ENCODE measurements around the gene HCRTR2.
"Not testable (repeated sequence)": the region's sequence is repeated elsewhere in the genome, so short reads cannot be mapped to it uniquely, and the experiment has no call there.

HCRTR2 gene

GRCh38 chr6:55220961-55221360 is 46.6 kb downstream of the HCRTR2 start:
- DNase-seq, result no peak

- no peak for DNase-seq
These were observed 53.5 kb downstream of the HCRTR2 start for GRCh38 chr6:55227862-55228261.

- DNase-seq, result no peak
These were observed 64.8 kb downstream of the HCRTR2 start for GRCh38 chr6:55239099-55239498.

GRCh38 chr6:55240975-55241605 is 66.8 kb downstream of the HCRTR2 start:
- peak; percentile 10 for DNase-seq

GRCh38 chr6:55250400-55250799 is 76.1 kb downstream of the HCRTR2 start:
- no peak for DNase-seq

GRCh38 chr6:55255113-55255512 is 80.8 kb downstream of the HCRTR2 start:
- no peak for DNase-seq

GRCh38 chr6:55260181-55260580 is 85.9 kb downstream of the HCRTR2 start:
- DNase-seq, result no peak

GRCh38 chr6:55265409-55266114 is 91.2 kb downstream of the HCRTR2 start:
- no peak for DNase-seq

GRCh38 chr6:55266896-55267295 is 92.6 kb downstream of the HCRTR2 start:
- DNase-seq, result no peak

- DNase-seq, result peak; percentile 37
These were observed 102.6 kb downstream of the HCRTR2 start for GRCh38 chr6:55276745-55277530.

GRCh38 chr6:55277646-55278045 is 103.3 kb downstream of the HCRTR2 start:
- no peak for DNase-seq

GRCh38 chr6:55281215-55281614 is 106.9 kb downstream of the HCRTR2 start:
- no peak for DNase-seq

- DNase-seq, result no peak
These were observed 107.8 kb downstream of the HCRTR2 start for GRCh38 chr6:55282115-55282514.

GRCh38 chr6:55286824-55287223 is 112.5 kb downstream of the HCRTR2 start:
- no peak for DNase-seq

- DNase-seq, result no peak
These were observed 116.4 kb downstream of the HCRTR2 start for GRCh38 chr6:55290736-55291135.

GRCh38 chr6:55293116-55293515 is 118.8 kb downstream of the HCRTR2 start:
- no peak for DNase-seq

- DNase-seq, result not testable (repeated sequence)
These were observed 122.9 kb downstream of the HCRTR2 start for GRCh38 chr6:55297214-55297613.

GRCh38 chr6:55299286-55299985 is 125.1 kb downstream of the HCRTR2 start:
- DNase-seq, result no peak

- no peak for DNase-seq
These were observed 130.4 kb downstream of the HCRTR2 start for GRCh38 chr6:55304747-55305146.

- no peak for DNase-seq
These were observed 145.8 kb downstream of the HCRTR2 start for GRCh38 chr6:55319961-55320695.

GRCh38 chr6:55320696-55321086 is 146.4 kb downstream of the HCRTR2 start:
- no peak for DNase-seq

GRCh38 chr6:55327169-55327568 is 152.9 kb downstream of the HCRTR2 start, which contains the start of gene GFRAL:
GFRAL (plus strand) TSS chr6:55327469; CDS start chr6:55327555, 86 bp downstream.
- DNase-seq, result no peak
